Tibial nerve (tissue), 4 donors: Measurements from ENCODE around the gene TRIM8. TPM values are rescaled to one million over a fixed set of nuclear protein-coding genes. Genes with fewer than 3 reads are reported as not detected.

Experiments
- DNase-seq, 2 donors: peaks; one replicate each; pipeline ENCODE4 v3.0.0-alpha.2; 2019; ENCODE audit warnings: low spot score in 2 of 2
- H3K27ac ChIP-seq, 4 donors: fragments of 200-600 bp; sonication (generic) in 3 of 4; one replicate each; pipeline ENCODE4 v1.5.1; 2017 to 2019; ENCODE audit warnings: mild to moderate bottlenecking in 1 of 4
- H3K27me3 ChIP-seq, 2 donors: fragments of 200-600 bp; sonication (generic) in 1 of 2; one replicate each; pipeline versions ENCODE4 v1.5.1 to v1.6.0; 2017 to 2019
- H3K36me3 ChIP-seq, 3 donors: fragments of 200-600 bp; sonication (generic); one replicate each; pipeline ENCODE4 v1.5.1; 2018 to 2019
- H3K4me1 ChIP-seq, 4 donors: fragments of 200-600 bp; sonication (generic) in 3 of 4; one replicate each; pipeline ENCODE4 v1.5.1; 2017 to 2019
- H3K4me3 ChIP-seq, 4 donors: fragments of 200-600 bp; sonication (generic) in 3 of 4; one replicate each; pipeline ENCODE4 v1.5.1; 2017 to 2019; ENCODE audit warnings: mild to moderate bottlenecking in 1 of 4, moderate library complexity in 1 of 4
- H3K9me3 ChIP-seq, 4 donors: fragments of 200-600 bp; sonication (generic) in 3 of 4; one replicate each; pipeline ENCODE4 v1.5.1; 2017 to 2019
- EP300 ChIP-seq, 2 donors: sonication (generic); formaldehyde crosslinking; IDR thresholded peaks; one replicate each; pipeline ENCODE4 v1.6.1; 2017; ENCODE audit warnings: antibody characterized with exemption in 2 of 2, mild to moderate bottlenecking in 1 of 2
- POLR2A ChIP-seq, 2 donors: fragments of 450-650 bp; IDR thresholded peaks; one replicate each; pipeline ENCODE4 v1.6.1; 2017; ENCODE audit warnings: antibody characterized with exemption in 2 of 2, mild to moderate bottlenecking in 2 of 2, moderate library complexity in 2 of 2
- WGBS, 2 donors: methylation state at CpG; one replicate each; pipeline ENCODE4 v1.1.5; 2018; 5-methylcytosine and 5-hydroxymethylcytosine counted together
- total RNA-seq, 4 donors: library from RNA; depleted of rRNA; stranded (reverse); fragments of >200 nt; gene quantifications; one replicate each; pipeline ENCODE4 v1.1.0, GENCODE V29; 2016
- TF ChIP-seq, protein P1 (sequence below), 5 experiments: fragments of 200-600 bp in 3 of 5; fragments of 450-650 bp in 2 of 5; sonication (generic) in 3 of 5; IDR thresholded peaks; one replicate each; pipeline ENCODE4 v1.5.1; 2016 to 2019; ENCODE audit warnings: antibody characterized with exemption in 5 of 5, mild to moderate bottlenecking in 3 of 5, moderate library complexity in 2 of 5

Gene TRIM8
- total RNA-seq, 4 donors from 2014 or later: 156 to 206 (median 157) TPM

GRCh38 chr10:102641402-102641801 lies 2.9 kb upstream of the TRIM8 start:
- no peaks in the 10 kb centered on the region for H3K27me3 ChIP-seq

DNA sequence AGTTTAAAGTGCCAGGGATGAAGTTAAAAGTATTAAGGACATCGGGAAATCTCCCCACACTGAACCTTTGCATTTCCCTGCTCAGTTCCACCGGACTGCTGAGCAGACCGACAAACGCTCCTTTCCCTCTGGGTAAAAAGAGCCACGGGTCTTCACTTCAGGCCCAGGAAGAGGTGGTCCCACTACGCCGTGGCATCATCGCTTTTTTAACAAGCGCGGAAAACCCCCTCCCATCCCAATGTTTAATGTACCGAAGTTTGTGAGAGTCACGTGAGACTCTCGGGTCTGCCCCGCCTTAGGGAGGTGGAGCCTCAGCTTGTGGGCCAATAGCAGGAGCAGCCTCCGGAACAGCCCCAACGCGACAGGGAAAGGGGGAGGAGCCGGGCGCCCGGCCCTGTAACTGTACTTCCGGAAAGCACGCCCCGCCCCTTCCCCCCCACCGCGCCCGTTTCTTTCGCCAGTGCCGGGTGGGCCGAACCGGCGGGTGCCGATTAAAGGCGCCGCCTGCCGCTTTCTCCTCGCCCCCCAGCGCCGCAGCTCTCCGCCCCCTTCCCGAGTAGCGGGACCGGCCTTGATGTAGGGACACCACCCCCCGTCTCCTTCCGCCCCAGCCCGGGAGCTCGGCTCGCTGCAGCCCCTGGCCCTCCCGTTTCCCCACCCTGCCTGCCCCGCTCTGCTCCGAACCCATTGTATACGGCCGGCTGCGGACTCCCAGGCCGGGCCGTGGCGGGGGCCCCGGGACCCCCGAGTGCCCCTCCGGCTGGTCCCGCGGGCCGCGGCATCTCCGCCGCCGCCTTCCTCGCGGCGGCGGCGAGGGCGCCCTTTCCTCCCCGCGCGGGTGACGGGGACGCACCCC lies 2.2 kb upstream of the TRIM8 start:
- peak overlapping the region; percentile 88 to 99 (median 96) for H3K4me3 ChIP-seq
- H3K27ac ChIP-seq: peak overlapping the region; percentile 99 to 100 (median 99)
- peaks cover 0 to 12% (median 6%) of the 10 kb centered on the region in 4 donors for H3K4me1 ChIP-seq
- H3K36me3 ChIP-seq: no peaks in the 10 kb centered on the region
- H3K27me3 ChIP-seq: no peaks in the 10 kb centered on the region
- 1% methylated on average over 15 to 68 of the region's 77 CpGs for WGBS, 2 donors
- peak; percentile 74 to 96 for TF ChIP-seq EP300 (IDR thresholded peaks at IDR 0.05)
- TF ChIP-seq, protein P1, sequence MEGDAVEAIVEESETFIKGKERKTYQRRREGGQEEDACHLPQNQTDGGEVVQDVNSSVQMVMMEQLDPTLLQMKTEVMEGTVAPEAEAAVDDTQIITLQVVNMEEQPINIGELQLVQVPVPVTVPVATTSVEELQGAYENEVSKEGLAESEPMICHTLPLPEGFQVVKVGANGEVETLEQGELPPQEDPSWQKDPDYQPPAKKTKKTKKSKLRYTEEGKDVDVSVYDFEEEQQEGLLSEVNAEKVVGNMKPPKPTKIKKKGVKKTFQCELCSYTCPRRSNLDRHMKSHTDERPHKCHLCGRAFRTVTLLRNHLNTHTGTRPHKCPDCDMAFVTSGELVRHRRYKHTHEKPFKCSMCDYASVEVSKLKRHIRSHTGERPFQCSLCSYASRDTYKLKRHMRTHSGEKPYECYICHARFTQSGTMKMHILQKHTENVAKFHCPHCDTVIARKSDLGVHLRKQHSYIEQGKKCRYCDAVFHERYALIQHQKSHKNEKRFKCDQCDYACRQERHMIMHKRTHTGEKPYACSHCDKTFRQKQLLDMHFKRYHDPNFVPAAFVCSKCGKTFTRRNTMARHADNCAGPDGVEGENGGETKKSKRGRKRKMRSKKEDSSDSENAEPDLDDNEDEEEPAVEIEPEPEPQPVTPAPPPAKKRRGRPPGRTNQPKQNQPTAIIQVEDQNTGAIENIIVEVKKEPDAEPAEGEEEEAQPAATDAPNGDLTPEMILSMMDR (IDR thresholded peaks at IDR 0.05): peak in 2 of 5 experiments; percentile 19 to 23
- TF ChIP-seq POLR2A (IDR thresholded peaks at IDR 0.05): peak; percentile 93
- peak; percentile 98 to 99 for DNase-seq
- no peaks in the 10 kb centered on the region for H3K9me3 ChIP-seq

More at GRCh38 chr10:102641402-102641801, 2.9 kb upstream of the TRIM8 start:
- WGBS, 2 donors: 17 to 29% methylated on average over 7 of the region's 7 CpGs
- peak overlapping the region; percentile 93 to 100 (median 99) for H3K27ac ChIP-seq
- H3K9me3 ChIP-seq: no peaks in the 10 kb centered on the region
- H3K4me3 ChIP-seq: peak overlapping the region; percentile 20 to 98 (median 90)
- H3K36me3 ChIP-seq: no peaks in the 10 kb centered on the region
- no peak for DNase-seq
- no peak for TF ChIP-seq POLR2A (IDR thresholded peaks at IDR 0.05)
- no peak for TF ChIP-seq EP300 (IDR thresholded peaks at IDR 0.05)
- TF ChIP-seq, protein P1 (IDR thresholded peaks at IDR 0.05): no peak
- peaks cover 0 to 5% (median 0%) of the 10 kb centered on the region in 4 donors for H3K4me1 ChIP-seq

GRCh38 chr10:102642736-102643335 lies 1.4 kb upstream of the TRIM8 start:
- Histone ChIP-seq H3K9me3 (no peaks in the 10 kb centered on the region), H3K36me3 (peaks cover 0 to 4% (median 0%) of the 10 kb centered on the region in 3 donors), H3K4me1 (peaks cover 0 to 19% (median 13%) of the 10 kb centered on the region in 4 donors), H3K4me3 (peak overlapping the region; percentile 88 to 99 (median 96)), H3K27ac (peak overlapping the region; percentile 99 to 100 (median 99)), H3K27me3 (no peaks in the 10 kb centered on the region)
- TF ChIP-seq EP300 (IDR thresholded peaks at IDR 0.05) (peak in 1 of 2 donors; percentile 72), POLR2A (IDR thresholded peaks at IDR 0.05) (peak; percentile 42 to 56)
- TF ChIP-seq, protein P1 (IDR thresholded peaks at IDR 0.05): peak in 1 of 5 experiments; percentile 5
- 0% methylated on average over 43 to 45 of the region's 45 CpGs for WGBS, 2 donors
- DNase-seq: peak; percentile 55 to 81

GRCh38 chr10:102643336-102644065 lies 778 bp upstream of the TRIM8 start:
- 1% methylated on average over 58 to 75 of the region's 76 CpGs for WGBS, 2 donors
- Histone ChIP-seq H3K9me3 (no peaks in the 10 kb centered on the region), H3K4me3 (peak overlapping the region; percentile 88 to 99 (median 96)), H3K27me3 (no peaks in the 10 kb centered on the region), H3K27ac (peak overlapping the region; percentile 99 to 100 (median 99)), H3K36me3 (peaks cover 0 to 10% (median 0%) of the 10 kb centered on the region in 3 donors), H3K4me1 (peaks cover 0 to 26% (median 20%) of the 10 kb centered on the region in 4 donors)
- peak in 1 of 2 donors; percentile 48 for DNase-seq
- TF ChIP-seq POLR2A (IDR thresholded peaks at IDR 0.05): peak; percentile 70 to 79
- TF ChIP-seq EP300 (IDR thresholded peaks at IDR 0.05): peak in 1 of 2 donors; percentile 80
- TF ChIP-seq, protein P1 (IDR thresholded peaks at IDR 0.05): peak in 1 of 5 experiments; percentile 33
